Measurements from ENCODE around the gene SETD9.
A peak's percentile ranks its signal among the peaks of the same experiment; 100 is the strongest.

Gene SETD9

GRCh38 chr5:56881571-56881970 lies 27.8 kb upstream of the SETD9 start:
- DNase-seq (ENCODE audit: low read depth) = no peak
- TF ChIP-seq, protein P1, sequence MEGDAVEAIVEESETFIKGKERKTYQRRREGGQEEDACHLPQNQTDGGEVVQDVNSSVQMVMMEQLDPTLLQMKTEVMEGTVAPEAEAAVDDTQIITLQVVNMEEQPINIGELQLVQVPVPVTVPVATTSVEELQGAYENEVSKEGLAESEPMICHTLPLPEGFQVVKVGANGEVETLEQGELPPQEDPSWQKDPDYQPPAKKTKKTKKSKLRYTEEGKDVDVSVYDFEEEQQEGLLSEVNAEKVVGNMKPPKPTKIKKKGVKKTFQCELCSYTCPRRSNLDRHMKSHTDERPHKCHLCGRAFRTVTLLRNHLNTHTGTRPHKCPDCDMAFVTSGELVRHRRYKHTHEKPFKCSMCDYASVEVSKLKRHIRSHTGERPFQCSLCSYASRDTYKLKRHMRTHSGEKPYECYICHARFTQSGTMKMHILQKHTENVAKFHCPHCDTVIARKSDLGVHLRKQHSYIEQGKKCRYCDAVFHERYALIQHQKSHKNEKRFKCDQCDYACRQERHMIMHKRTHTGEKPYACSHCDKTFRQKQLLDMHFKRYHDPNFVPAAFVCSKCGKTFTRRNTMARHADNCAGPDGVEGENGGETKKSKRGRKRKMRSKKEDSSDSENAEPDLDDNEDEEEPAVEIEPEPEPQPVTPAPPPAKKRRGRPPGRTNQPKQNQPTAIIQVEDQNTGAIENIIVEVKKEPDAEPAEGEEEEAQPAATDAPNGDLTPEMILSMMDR (conservative IDR thresholded peaks at IDR 0.05; ENCODE audit: low read depth, low read length) = no peak
- H3K4me3 ChIP-seq (ENCODE audit: low read depth, low read length) = no peak overlapping the region

DNA sequence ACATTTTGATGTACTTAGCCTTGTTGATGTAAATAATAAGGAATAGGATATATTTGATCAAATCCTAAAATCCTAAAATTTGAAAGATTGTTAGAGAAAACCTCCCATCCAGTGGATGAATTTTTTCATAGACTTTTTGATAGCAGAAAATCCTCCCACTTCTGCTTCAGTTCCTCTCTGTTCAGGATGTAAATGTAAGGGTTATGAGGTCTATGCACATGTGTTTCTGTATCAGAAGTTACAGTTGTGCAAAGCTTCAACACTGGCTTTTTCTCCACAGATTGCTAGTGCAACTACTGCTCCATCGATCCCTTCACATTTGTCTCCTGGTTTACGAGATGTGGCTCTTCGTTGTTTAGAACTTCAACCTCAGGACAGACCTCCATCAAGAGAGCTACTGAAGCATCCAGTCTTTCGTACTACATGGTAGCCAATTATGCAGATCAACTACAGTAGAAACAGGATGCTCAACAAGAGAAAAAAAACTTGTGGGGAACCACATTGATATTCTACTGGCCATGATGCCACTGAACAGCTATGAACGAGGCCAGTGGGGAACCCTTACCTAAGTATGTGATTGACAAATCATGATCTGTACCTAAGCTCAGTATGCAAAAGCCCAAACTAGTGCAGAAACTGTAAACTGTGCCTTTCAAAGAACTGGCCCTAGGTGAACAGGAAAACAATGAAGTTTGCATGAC lies 16.0 kb upstream of the SETD9 start:
- H3K4me3 ChIP-seq (ENCODE audit: low read depth, low read length) = no peak overlapping the region
- TF ChIP-seq, protein P1 (conservative IDR thresholded peaks at IDR 0.05; ENCODE audit: low read depth, low read length) = no peak
- no peak for DNase-seq (ENCODE audit: low read depth)

- DNase-seq (ENCODE audit: low read depth) = no peak
- TF ChIP-seq, protein P1 (conservative IDR thresholded peaks at IDR 0.05; ENCODE audit: low read depth, low read length) = no peak
- H3K4me3 ChIP-seq (ENCODE audit: low read depth, low read length) = no peak overlapping the region
Observed at GRCh38 chr5:56896763-56897162, 12.6 kb upstream of the SETD9 start.

- TF ChIP-seq, protein P1 (conservative IDR thresholded peaks at IDR 0.05; ENCODE audit: low read depth, low read length) = no peak
- no peak for DNase-seq (ENCODE audit: low read depth)
- H3K4me3 ChIP-seq (ENCODE audit: low read depth, low read length) = no peak overlapping the region
Observed at GRCh38 chr5:56898213-56898612, 11.2 kb upstream of the SETD9 start.

DNA sequence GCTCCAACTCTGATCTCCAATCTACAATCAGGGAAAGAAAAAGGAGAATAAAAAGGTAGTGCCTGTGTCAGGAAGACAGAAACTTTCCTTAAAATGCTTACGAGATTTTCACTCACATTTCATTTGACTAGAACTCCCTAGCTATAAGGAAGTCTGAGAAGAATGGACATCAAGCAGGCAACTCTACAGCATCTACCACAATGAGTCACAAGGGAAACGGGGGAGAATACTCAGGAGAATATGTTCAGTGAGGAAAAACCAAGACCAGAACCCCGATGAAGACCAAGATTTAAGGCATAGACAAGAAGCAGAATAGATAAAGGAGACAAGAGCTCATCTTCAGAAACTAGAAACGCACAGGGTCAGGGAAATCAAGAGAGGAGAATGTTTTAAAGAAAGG lies 9.0 kb upstream of the SETD9 start:
- TF ChIP-seq, protein P1 (conservative IDR thresholded peaks at IDR 0.05; ENCODE audit: low read depth, low read length) = no peak
- DNase-seq (ENCODE audit: low read depth) = peak; percentile 47
- no peak overlapping the region for H3K4me3 ChIP-seq (ENCODE audit: low read depth, low read length)

DNA sequence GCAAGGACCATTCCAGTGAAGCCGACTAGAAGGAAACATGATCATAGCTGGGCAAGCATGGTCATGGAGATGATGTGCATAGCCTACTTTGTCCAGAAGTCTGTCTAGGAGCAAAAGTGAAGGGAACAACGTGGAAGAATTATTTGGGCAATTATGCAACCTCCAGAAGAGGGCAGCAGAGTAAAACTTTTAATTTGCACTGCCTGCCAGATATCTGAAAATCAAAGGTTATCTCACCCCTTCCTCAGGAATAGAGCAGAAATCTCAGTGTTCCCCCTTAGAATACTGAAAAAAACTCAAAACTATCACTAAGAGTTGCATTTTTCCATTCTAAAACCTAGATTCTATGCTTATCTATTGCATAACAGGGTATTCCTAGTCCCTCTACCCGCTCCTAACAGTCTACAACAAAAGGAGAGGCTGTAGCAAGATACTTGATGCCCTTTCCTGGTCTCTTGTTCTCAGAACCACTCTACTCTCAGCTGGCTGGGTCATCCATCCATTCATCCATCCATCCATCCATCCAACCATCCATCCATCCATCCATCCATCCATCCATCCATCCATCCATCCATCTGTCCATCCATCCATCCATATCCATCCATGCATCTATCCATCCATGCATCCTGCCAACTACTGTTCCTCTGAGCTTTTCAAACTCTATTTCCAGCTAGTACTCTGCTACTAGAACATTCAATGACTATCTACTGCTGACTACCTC lies 8.4 kb upstream of the SETD9 start:
- peak; percentile 55 for DNase-seq (ENCODE audit: low read depth)
- H3K4me3 ChIP-seq (ENCODE audit: low read depth, low read length) = no peak overlapping the region
- TF ChIP-seq, protein P1 (conservative IDR thresholded peaks at IDR 0.05; ENCODE audit: low read depth, low read length) = peak; percentile 76

- H3K4me3 ChIP-seq (ENCODE audit: low read depth, low read length) = peak overlapping the region; percentile 79
- TF ChIP-seq, protein P1 (conservative IDR thresholded peaks at IDR 0.05; ENCODE audit: low read depth, low read length) = no peak
- no peak for DNase-seq (ENCODE audit: low read depth)
Observed at GRCh38 chr5:56908942-56909293, 478 bp upstream of the SETD9 start.
